NCI-H1417 (cell line): Measurements from ENCODE around the gene PYGM.
A peak's percentile ranks its signal among the peaks of the same experiment; 100 is the strongest.

Experiments
- DNase-seq, 3 experiments: peaks; one replicate each; lab custom pipeline; 2025; lab: John Stamatoyannopoulos, UW

The PYGM gene

GRCh38 chr11:64753380-64754123, 6.2 kb downstream of the PYGM start:
- no peak for DNase-seq

GRCh38 chr11:64753019-64753379, 6.8 kb downstream of the PYGM start:
- no peak for DNase-seq

GRCh38 chr11:64752175-64752970, 7.4 kb downstream of the PYGM start:
- no peak for DNase-seq

- no peak for DNase-seq
Measured at GRCh38 chr11:64751580-64751979, 8.2 kb downstream of the PYGM start.

GRCh38 chr11:64751136-64751535, 8.6 kb downstream of the PYGM start:
- DNase-seq: no peak

- DNase-seq: no peak
Measured at GRCh38 chr11:64750361-64751054, 9.3 kb downstream of the PYGM start.

- DNase-seq: no peak
Measured at GRCh38 chr11:64747961-64748665, 11.7 kb downstream of the PYGM start.

GRCh38 chr11:64746486-64746885, 13.3 kb downstream of the PYGM start:
- no peak for DNase-seq

- peak in 2 of 3 experiments; percentile 39 to 48 for DNase-seq
Measured at GRCh38 chr11:64745521-64746328, 14.0 kb downstream of the PYGM start.

- peak in 2 of 3 experiments; percentile 44 to 47 for DNase-seq
Measured at GRCh38 chr11:64745189-64745520, 14.6 kb downstream of the PYGM start.

- DNase-seq: no peak
Measured at GRCh38 chr11:64744544-64745188, 15.1 kb downstream of the PYGM start.

GRCh38 chr11:64743591-64744543, 15.9 kb downstream of the PYGM start, which contains the start of gene RASGRP2:
RASGRP2 (minus strand) TSS chr11:64744142; CDS start chr11:64742866, 1,276 bp downstream.
- peak in 2 of 3 experiments; percentile 57 to 62 for DNase-seq

GRCh38 chr11:64742889-64743590, 16.7 kb downstream of the PYGM start:
- DNase-seq: peak; percentile 24 to 73 (median 63)

- DNase-seq: peak in 2 of 3 experiments; percentile 63 to 69
Measured at GRCh38 chr11:64742087-64742888, 17.5 kb downstream of the PYGM start.

- peak in 1 of 3 experiments; percentile 26 for DNase-seq
Measured at GRCh38 chr11:64741375-64742086, 18.2 kb downstream of the PYGM start.

GRCh38 chr11:64739871-64740270, 19.9 kb downstream of the PYGM start:
- no peak for DNase-seq

- no peak for DNase-seq
Measured at GRCh38 chr11:64736654-64737053, 23.1 kb downstream of the PYGM start.
